Activated CD4-positive, alpha-beta T cell treated with anti-CD3 and anti-CD28 coated beads for 4 hours (primary cell): ENCODE results near the gene MIGA1.
A peak's percentile ranks its signal among the peaks of the same experiment; 100 is the strongest.
"Not testable (repeated sequence)": the region's sequence is repeated elsewhere in the genome, so short reads cannot be mapped to it uniquely, and the experiment has no call there.

Experiments used
- DNase-seq, 2 donors: peaks; one replicate each; pipeline ENCODE4 v3.0.0-alpha.2; 2020

The MIGA1 gene

GRCh38 chr1:77779529-77780281, at the start of gene MIGA1:
TSS of gene MIGA1 (plus strand) at chr1:77779649. CDS start at chr1:77783253, 3,604 bp downstream.
- DNase-seq = peak; percentile 82 to 89

GRCh38 chr1:77732090-77732489, 47.4 kb upstream of the MIGA1 start:
- DNase-seq = no peak

- DNase-seq = no peak
Observed at GRCh38 chr1:77739235-77739634, 40.2 kb upstream of the MIGA1 start.

- DNase-seq = no peak
Observed at GRCh38 chr1:77741316-77741715, 38.1 kb upstream of the MIGA1 start.

GRCh38 chr1:77742011-77742555, 37.4 kb upstream of the MIGA1 start:
- DNase-seq = no peak

- DNase-seq = no peak
Observed at GRCh38 chr1:77744576-77744975, 34.9 kb upstream of the MIGA1 start.

GRCh38 chr1:77749489-77749888, 30.0 kb upstream of the MIGA1 start:
- not testable (repeated sequence) for DNase-seq

GRCh38 chr1:77756052-77756754, 23.2 kb upstream of the MIGA1 start:
- DNase-seq = no peak

GRCh38 chr1:77757066-77757584, 22.3 kb upstream of the MIGA1 start:
- DNase-seq = no peak

- DNase-seq = no peak
Observed at GRCh38 chr1:77757603-77758002, 21.8 kb upstream of the MIGA1 start.

GRCh38 chr1:77759071-77760028, 20.1 kb upstream of the MIGA1 start, which contains the start of gene USP33:
TSS of gene USP33 (minus strand) at chr1:77759852. CDS start at chr1:77741697, 18,155 bp downstream.
- DNase-seq = peak; percentile 84 to 92

- no peak for DNase-seq
Observed at GRCh38 chr1:77762072-77762476, 17.4 kb upstream of the MIGA1 start.

- no peak for DNase-seq
Observed at GRCh38 chr1:77768006-77768405, 11.4 kb upstream of the MIGA1 start.

GRCh38 chr1:77776007-77776700, 3.3 kb upstream of the MIGA1 start:
- DNase-seq = no peak

- DNase-seq = no peak
Observed at GRCh38 chr1:77781683-77782082, 2.2 kb downstream of the MIGA1 start.

GRCh38 chr1:77783141-77783540, 3.7 kb downstream of the MIGA1 start:
- no peak for DNase-seq

- DNase-seq = not testable (repeated sequence)
Observed at GRCh38 chr1:77786093-77786741, 6.8 kb downstream of the MIGA1 start.

GRCh38 chr1:77794550-77794949, 15.1 kb downstream of the MIGA1 start:
- DNase-seq = no peak

GRCh38 chr1:77796695-77797405, 17.4 kb downstream of the MIGA1 start:
- DNase-seq = no peak

GRCh38 chr1:77797991-77798390, 18.5 kb downstream of the MIGA1 start:
- no peak for DNase-seq

GRCh38 chr1:77802026-77802425, 22.6 kb downstream of the MIGA1 start:
- DNase-seq = no peak
